Karpas-422 (cell line): ENCODE results near the gene HOXC12. TPM values are rescaled to one million over a fixed set of nuclear protein-coding genes. Genes with fewer than 3 reads are reported as not detected.
A peak's percentile ranks its signal among the peaks of the same experiment; 100 is the strongest.

Source experiments
- DNase-seq: peaks from one replicate; pipeline ENCODE4 v3.0.0-alpha.2; 2015
- H2AFZ ChIP-seq: fragments of 200-600 bp; sonication (generic); 2 replicates; pipeline ENCODE4 v1.6.1; 2014; ENCODE audit warnings: antibody characterized with exemption, low read length, mixed read lengths
- H3K27ac ChIP-seq: fragments of 200-600 bp; sonication (generic); 2 replicates; pipeline ENCODE4 v1.5.1; 2014; ENCODE audit warnings: mild to moderate bottlenecking, low read length, moderate library complexity
- H3K27me3 ChIP-seq: fragments of 200-600 bp; sonication (generic); 2 replicates; pipeline ENCODE4 v1.6.1; 2014; ENCODE audit warnings: low read length, mixed read lengths
- H3K36me3 ChIP-seq: fragments of 200-600 bp; sonication (generic); 2 replicates; pipeline ENCODE4 v1.6.1; 2014; ENCODE audit warnings: low read length, mixed read lengths; ENCODE audit not compliant: insufficient read depth
- H3K4me1 ChIP-seq: fragments of 200-600 bp; sonication (generic); 2 replicates; pipeline ENCODE4 v1.6.1; 2014; ENCODE audit warnings: mild to moderate bottlenecking, low read length, mixed read lengths
- H3K4me2 ChIP-seq: fragments of 200-600 bp; sonication (generic); 2 replicates; pipeline ENCODE4 v1.6.1; 2014; ENCODE audit warnings: low read length, low read depth, mild to moderate bottlenecking; ENCODE audit not compliant: poor library complexity, severe bottlenecking
- H3K4me3 ChIP-seq: fragments of 200-600 bp; sonication (generic); 2 replicates; pipeline ENCODE4 v1.5.1; 2014; ENCODE audit warnings: mild to moderate bottlenecking, antibody characterized with exemption, low read length, mixed read lengths
- H3K79me2 ChIP-seq: fragments of 200-600 bp; sonication (generic); 2 replicates; pipeline ENCODE4 v1.6.1; 2014; ENCODE audit warnings: mild to moderate bottlenecking, low read length, mixed read lengths
- H3K9ac ChIP-seq: fragments of 200-600 bp; sonication (generic); 2 replicates; pipeline ENCODE4 v1.6.0; 2014; ENCODE audit warnings: low read length
- H3K9me2 ChIP-seq: fragments of 200-600 bp; sonication (generic), shearing (Covaris generic); replicated peaks from 2 replicates; pipeline ENCODE4 v1.6.0; 2014; ENCODE audit warnings: mild to moderate bottlenecking, low read length, moderate library complexity; ENCODE audit not compliant: insufficient read depth
- H3K9me3 ChIP-seq: fragments of 300-700, 200-600 bp; sonication (generic); 2 replicates; pipeline ENCODE4 v1.6.1; 2014; ENCODE audit warnings: low read length, mixed read lengths
- H4K20me1 ChIP-seq: fragments of 200-600 bp; sonication (generic); 2 replicates; pipeline ENCODE4 v1.6.1; 2014; ENCODE audit warnings: mild to moderate bottlenecking, antibody characterized with exemption, low read length, low read depth; ENCODE audit not compliant: insufficient read depth
- total RNA-seq: library from RNA; depleted of rRNA; stranded (reverse); fragments of >200 nt; shearing (Covaris generic); gene quantifications from 2 replicates; pipeline ENCODE4 v1.2.3, GENCODE V29; 2014; ENCODE audit warnings: low replicate concordance

Gene HOXC12
- total RNA-seq, 1 experiment from 2014 or later = not detected

DNA sequence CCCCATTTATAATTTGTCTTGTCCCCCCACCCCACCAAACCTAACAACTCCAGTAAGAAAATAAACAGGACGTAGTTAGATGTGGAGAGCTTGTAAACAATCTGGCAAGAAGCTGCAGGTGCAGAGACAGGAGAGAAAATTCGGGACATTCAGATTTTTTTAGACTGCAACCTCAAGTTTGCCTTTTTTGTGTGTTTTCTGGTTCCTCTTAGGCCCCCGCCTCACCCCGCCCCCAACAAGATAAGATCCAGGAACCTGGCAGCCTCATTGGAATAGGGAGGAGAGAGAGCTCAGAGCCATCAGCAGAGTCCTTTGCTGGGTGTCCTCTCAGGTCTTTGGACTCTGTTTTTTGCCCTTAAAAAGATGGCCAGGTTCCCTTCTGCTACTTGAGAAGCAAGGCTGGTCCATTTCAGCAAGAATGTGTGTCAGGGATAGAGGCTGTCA is 33.1 kb downstream of the HOXC12 start:
- H3K79me2 ChIP-seq = no peaks in the 10 kb centered on the region
- no peak overlapping the region for H3K4me2 ChIP-seq
- H3K27me3 ChIP-seq = no peaks in the 10 kb centered on the region
- no peak overlapping the region for H3K27ac ChIP-seq
- no peak overlapping the region for H3K9ac ChIP-seq
- DNase-seq = no peak
- H3K36me3 ChIP-seq = no peaks in the 10 kb centered on the region
- H3K4me3 ChIP-seq = no peak overlapping the region
- H3K9me3 ChIP-seq = no peaks in the 10 kb centered on the region
- peaks cover 19% of the 10 kb centered on the region for H3K4me1 ChIP-seq
- no peaks in the 10 kb centered on the region for H4K20me1 ChIP-seq
- no peaks in the 10 kb centered on the region for H3K9me2 ChIP-seq
- H2AFZ ChIP-seq = no peak overlapping the region

DNA sequence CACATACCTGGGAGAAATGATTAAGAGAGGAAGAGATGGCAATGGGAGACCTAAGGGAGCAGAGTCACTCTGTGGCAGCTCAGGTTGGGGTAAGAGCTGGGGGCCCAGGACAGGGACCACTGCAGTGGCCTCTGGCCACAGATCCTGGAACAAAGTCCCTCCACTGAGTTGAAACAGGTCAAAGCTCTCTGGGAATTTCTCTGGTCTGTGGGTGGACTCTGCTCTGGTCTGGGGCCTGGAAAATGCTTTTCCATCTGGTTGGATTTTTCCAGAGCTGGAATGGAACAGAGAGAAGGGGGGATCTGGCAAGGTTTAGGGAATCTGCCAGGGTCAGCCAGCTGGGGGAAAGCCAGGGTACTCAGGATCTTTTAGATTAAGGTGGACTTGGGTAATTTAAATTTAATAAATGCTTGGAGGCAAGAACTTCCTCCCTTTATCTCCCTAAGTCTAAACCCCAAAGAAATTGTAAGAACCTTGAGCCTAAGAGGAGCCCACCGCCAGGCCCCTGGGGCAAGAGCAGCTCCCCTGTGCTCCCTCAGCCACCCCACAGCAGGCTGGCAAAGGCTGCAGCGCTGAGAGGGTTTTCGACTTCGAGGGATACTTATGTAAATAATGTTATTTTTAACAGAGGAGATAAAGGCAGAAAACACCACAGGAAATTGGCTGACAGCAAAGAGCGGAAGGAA is 34.0 kb downstream of the HOXC12 start:
- H3K79me2 ChIP-seq = no peaks in the 10 kb centered on the region
- no peaks in the 10 kb centered on the region for H3K27me3 ChIP-seq
- peak overlapping the region; percentile 51 for H3K4me2 ChIP-seq
- H3K9me2 ChIP-seq = no peaks in the 10 kb centered on the region
- no peak overlapping the region for H3K9ac ChIP-seq
- H3K4me3 ChIP-seq = peak overlapping the region; percentile 12; the same call in 1 of the 2 replicates
- H3K27ac ChIP-seq = no peak overlapping the region
- H2AFZ ChIP-seq = no peak overlapping the region
- no peaks in the 10 kb centered on the region for H3K36me3 ChIP-seq
- H4K20me1 ChIP-seq = no peaks in the 10 kb centered on the region
- H3K9me3 ChIP-seq = no peaks in the 10 kb centered on the region
- H3K4me1 ChIP-seq = peaks cover 19% of the 10 kb centered on the region
- no peak for DNase-seq

DNA sequence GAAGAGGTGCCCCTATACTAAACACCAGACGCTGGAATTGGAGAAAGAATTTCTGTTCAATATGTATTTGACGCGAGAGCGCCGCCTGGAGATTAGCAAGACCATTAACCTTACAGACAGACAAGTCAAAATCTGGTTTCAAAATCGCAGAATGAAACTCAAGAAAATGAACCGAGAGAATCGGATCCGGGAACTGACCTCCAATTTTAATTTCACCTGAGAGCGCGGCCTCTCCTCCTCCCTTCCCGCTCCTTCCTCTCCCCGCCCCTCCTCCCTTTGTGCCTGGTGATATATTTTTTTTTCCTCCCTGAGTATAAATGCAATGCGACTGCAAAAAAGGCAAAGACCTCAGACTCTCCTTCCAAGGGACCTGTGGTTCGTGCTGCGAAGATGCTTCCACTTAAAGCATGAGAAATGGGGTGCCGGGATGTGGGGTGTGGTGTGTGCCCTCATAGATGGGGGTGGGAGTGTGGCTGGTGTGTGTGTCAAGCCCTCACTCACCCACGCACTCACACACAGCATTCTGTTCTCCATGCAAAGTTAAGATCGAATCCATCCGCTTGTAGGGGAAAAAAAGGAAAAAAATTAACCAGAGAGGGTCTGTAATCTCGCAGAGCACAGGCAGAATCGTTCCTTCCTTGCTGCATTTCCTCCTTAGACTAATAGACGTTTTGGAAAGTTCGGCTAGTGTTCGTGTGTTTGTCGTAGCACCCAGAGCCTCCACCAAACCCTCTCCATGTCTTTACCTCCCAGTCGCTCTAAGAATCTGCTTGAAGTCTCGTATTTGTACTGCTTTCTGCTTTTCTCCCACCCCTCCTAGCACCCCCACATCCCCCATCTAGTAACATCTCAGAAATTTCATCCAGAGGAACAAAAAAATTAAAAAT is 34.8 kb downstream of the HOXC12 start:
- Histone ChIP-seq H3K79me2 (no peaks in the 10 kb centered on the region), H3K9me3 (no peaks in the 10 kb centered on the region), H3K36me3 (no peaks in the 10 kb centered on the region), H3K4me2 (peak overlapping the region; percentile 51), H2AFZ (no peak overlapping the region; the same call in 1 of the 2 replicates), H3K4me1 (peaks cover 19% of the 10 kb centered on the region), H4K20me1 (no peaks in the 10 kb centered on the region), H3K9me2 (no peaks in the 10 kb centered on the region), H3K27me3 (no peaks in the 10 kb centered on the region), H3K4me3 (peak overlapping the region; percentile 12; the same call in 1 of the 2 replicates), H3K27ac (no peak overlapping the region), H3K9ac (peak overlapping the region; percentile 31)
- DNase-seq = peak; percentile 82

DNA sequence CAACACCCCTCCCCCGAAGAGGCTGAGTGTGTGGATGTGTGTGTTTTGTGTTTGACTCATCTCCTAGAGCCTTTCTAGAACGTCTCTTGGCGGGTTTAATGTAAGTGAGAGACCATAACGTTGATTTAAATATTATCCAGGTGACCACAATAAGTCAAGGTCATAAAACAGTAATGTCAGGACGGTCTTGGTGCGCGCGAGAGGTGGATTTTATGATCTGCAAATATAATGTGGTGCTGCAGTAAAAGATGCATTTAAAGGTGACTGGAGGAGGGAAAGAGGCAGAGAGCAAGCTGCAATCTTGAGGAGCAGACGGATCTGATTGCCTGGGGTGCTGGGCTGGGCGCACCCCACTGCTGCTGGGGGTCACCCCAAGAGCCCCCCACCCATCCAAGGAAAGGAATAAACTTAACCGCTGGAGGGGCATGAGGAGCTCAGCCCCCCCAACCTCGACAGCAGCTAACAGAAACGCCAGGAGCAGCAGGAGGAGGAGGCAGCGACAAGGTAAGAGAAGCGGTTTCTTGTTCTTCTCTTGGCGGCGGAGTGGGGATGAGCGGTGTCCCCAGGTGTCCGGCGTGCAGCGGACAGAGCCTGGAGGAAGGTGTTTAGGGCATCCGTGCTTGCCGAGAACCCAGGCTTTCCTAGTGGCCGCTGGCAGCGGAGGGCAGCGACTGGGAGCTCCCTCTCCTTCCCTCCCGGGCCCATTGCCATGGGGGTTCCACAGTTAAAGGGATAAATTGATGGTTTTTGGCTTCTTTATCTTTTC is 35.8 kb downstream of the HOXC12 start:
- no peaks in the 10 kb centered on the region for H3K9me2 ChIP-seq
- no peaks in the 10 kb centered on the region for H4K20me1 ChIP-seq
- no peak overlapping the region for H3K4me2 ChIP-seq
- H3K4me3 ChIP-seq = no peak overlapping the region
- no peak overlapping the region for H3K9ac ChIP-seq
- no peaks in the 10 kb centered on the region for H3K27me3 ChIP-seq
- no peak for DNase-seq
- H3K9me3 ChIP-seq = no peaks in the 10 kb centered on the region
- H3K36me3 ChIP-seq = no peaks in the 10 kb centered on the region
- peaks cover 21% of the 10 kb centered on the region for H3K4me1 ChIP-seq
- no peak overlapping the region for H3K27ac ChIP-seq
- no peak overlapping the region for H2AFZ ChIP-seq
- no peaks in the 10 kb centered on the region for H3K79me2 ChIP-seq

DNA sequence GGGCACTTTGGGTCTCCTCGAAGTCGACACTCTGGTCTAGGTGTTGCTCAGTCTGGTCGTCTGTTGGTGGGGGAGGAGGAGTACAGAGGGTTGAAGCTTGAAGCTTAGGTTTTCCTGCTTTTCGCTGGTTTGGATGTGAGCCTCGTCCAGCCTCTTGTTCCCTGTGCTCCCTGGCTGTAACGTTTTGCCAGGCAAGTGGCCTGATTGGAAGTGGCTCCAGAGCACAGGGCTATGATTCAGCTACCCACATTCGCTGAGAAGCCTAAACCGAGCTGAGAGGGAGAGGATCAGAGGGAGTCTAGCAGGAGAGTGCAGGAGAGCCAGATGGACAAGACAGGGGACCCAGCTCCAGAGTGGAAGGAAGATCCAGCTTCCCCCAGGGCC is 36.4 kb downstream of the HOXC12 start:
- Histone ChIP-seq H3K9ac (no peak overlapping the region), H3K27ac (no peak overlapping the region), H2AFZ (no peak overlapping the region), H3K9me3 (no peaks in the 10 kb centered on the region), H3K4me3 (no peak overlapping the region), H3K9me2 (no peaks in the 10 kb centered on the region), H3K4me2 (no peak overlapping the region), H3K36me3 (no peaks in the 10 kb centered on the region), H3K79me2 (no peaks in the 10 kb centered on the region), H3K4me1 (peaks cover 27% of the 10 kb centered on the region), H4K20me1 (no peaks in the 10 kb centered on the region), H3K27me3 (no peaks in the 10 kb centered on the region)
- DNase-seq = no peak

DNA sequence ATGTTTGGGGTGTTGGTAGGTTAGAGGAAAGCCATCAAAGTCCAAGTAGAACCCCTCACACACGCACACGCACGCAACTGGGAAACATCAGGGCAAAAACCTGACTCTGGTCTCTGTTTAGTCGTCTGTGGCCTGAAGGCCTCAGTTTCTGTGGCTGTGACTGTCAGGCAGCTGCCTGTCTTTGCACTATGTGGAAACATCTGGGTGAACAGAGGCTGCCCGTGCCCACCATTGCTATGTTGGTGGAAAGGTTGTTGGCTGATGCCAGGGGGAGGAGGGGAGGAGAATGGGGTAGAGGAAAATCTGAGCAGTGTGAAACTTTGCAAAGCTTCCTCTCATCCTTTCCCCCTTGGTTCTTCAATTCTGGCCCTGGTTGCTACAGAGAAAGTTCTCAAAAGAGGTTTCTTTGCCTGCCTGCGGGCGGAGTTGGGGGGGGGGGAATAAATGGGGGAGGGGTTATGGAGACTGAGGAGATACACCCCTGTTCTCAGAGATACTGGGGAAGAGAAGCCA is 37.7 kb downstream of the HOXC12 start:
- Histone ChIP-seq H3K9me3 (no peaks in the 10 kb centered on the region), H3K4me3 (no peak overlapping the region), H3K9me2 (no peaks in the 10 kb centered on the region), H3K27ac (no peak overlapping the region), H3K4me2 (no peak overlapping the region), H3K36me3 (no peaks in the 10 kb centered on the region), H2AFZ (no peak overlapping the region), H3K4me1 (peaks cover 29% of the 10 kb centered on the region), H3K79me2 (no peaks in the 10 kb centered on the region), H3K9ac (no peak overlapping the region), H4K20me1 (no peaks in the 10 kb centered on the region), H3K27me3 (no peaks in the 10 kb centered on the region)
- DNase-seq = no peak

DNA sequence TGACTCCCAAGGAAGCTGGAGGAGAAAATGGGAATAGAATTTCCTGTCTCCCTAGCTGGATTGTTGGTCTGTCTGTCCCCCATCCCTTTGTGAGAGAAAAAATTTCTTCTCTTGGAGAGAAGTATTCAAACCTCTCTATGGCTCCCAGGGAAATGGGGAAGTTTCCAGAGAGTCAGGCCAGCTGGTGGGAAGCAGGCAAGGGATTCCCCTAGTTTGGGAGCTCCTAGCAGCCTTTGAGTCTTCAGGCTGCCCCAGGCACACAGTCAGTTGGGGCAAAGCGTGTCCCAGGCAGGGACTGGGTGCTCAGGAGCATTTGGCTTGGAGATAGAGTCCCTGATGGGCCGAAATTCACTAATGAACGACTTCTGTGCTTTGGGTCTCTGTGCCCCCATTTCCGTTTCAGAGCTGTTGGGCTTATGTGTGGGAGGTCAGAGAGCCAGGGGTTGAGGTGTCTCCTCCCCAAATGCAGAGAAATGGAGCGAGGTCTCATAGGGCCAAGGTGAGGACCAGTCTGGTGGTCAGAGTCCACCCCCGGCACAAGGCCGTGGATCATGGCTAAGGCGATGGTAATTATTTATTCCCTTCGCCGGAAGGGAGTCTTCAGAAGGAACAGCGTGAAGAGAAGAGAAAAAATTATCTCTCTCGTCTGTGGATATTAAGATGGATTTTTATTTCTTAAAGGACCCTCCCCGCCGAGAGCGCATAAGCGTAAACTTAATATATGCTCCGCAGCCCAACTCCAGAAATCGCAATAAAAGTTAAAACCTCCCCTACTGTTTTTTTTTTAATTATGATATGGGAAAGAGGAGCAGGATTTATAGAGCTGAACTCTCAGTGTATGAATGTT is 38.7 kb downstream of the HOXC12 start:
- no peaks in the 10 kb centered on the region for H4K20me1 ChIP-seq
- DNase-seq = no peak
- no peaks in the 10 kb centered on the region for H3K27me3 ChIP-seq
- no peak overlapping the region for H3K9ac ChIP-seq
- peaks cover 28% of the 10 kb centered on the region for H3K4me1 ChIP-seq
- no peak overlapping the region for H2AFZ ChIP-seq
- H3K27ac ChIP-seq = no peak overlapping the region
- no peaks in the 10 kb centered on the region for H3K36me3 ChIP-seq
- no peak overlapping the region for H3K4me2 ChIP-seq
- H3K4me3 ChIP-seq = no peak overlapping the region
- no peaks in the 10 kb centered on the region for H3K79me2 ChIP-seq
- H3K9me2 ChIP-seq = no peaks in the 10 kb centered on the region
- no peaks in the 10 kb centered on the region for H3K9me3 ChIP-seq
